HG02610 (cell line): ENCODE results near the gene HNRNPA1.

Source experiments
- ATAC-seq: cut with Tn5 transposase; IDR thresholded peaks from one replicate; pipeline ENCODE4 v1.9.1; 2021; ENCODE audit warnings: mild to moderate bottlenecking, moderate library complexity; ENCODE audit not compliant: unreplicated experiment

The HNRNPA1 gene

DNA sequence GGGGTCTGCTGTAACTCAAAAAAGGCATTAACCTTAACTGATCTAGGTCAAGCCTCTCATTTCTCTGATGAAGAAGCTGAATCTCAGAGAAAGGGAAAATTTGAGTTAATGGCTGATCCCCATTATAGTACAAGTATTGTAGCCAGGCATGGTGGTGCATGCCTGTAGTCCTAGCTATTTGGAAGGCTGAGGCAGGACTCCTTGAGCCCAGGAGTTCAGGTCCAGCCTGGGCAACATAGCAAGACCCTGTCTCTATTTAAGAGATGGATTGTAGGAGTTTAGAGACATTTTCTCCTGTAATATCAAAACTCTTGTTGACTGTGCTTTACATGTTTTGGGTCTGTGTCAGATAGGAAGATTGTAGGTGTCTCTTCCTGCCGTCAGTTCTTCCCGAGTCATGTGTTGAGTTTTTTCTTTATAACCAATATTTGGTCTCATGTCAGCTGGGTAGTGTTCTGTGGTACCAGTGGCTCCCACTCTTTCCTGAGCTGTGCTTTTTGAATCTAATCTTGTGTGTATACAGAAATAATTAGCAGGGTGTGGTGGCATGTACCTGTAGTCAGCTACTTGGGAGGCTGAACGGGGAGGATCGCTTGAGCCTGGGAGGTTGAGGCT, 53.0 kb downstream of the HNRNPA1 start:
- no peak for ATAC-seq
